C4-2B (cell line): Measurements from ENCODE around the gene AOAH.

ENCODE experiments used
- ZFX ChIP-seq: fragments of 450-650 bp; IDR thresholded peaks from 2 replicates; pipeline ENCODE4 v1.6.1; 2017
- TF ChIP-seq, protein P1 (sequence below): fragments of 450-650 bp; conservative IDR thresholded peaks from 2 replicates; pipeline ENCODE4 v1.5.1; 2017; ENCODE audit warnings: mild to moderate bottlenecking

DNA sequence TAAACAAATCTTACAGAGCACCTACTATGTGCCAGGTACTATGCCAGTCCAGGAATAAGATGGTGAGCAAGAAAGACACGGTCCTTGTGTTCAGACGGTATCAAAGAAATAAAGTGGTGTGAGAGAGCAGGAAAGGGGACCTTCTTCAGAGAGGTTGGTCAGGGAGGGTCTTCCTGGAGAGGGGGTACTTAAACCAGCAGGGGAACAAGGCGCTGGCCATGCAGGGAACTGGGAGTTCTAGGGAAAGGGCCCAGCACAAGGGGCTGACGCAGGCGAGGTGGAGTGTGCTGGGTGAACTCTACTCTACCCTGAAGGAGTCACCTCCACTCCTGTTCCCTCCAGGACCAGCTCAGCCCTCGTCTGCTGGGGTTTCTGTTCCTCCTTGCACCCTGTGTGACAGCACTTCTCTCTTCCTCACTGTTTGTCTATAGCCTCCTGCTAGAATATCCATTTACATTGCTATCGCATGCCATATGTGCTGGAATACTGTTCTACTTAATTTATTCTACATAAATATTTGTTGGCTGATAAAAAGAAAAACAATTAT, 73.5 kb downstream of the AOAH start:
- TF ChIP-seq, protein P1, sequence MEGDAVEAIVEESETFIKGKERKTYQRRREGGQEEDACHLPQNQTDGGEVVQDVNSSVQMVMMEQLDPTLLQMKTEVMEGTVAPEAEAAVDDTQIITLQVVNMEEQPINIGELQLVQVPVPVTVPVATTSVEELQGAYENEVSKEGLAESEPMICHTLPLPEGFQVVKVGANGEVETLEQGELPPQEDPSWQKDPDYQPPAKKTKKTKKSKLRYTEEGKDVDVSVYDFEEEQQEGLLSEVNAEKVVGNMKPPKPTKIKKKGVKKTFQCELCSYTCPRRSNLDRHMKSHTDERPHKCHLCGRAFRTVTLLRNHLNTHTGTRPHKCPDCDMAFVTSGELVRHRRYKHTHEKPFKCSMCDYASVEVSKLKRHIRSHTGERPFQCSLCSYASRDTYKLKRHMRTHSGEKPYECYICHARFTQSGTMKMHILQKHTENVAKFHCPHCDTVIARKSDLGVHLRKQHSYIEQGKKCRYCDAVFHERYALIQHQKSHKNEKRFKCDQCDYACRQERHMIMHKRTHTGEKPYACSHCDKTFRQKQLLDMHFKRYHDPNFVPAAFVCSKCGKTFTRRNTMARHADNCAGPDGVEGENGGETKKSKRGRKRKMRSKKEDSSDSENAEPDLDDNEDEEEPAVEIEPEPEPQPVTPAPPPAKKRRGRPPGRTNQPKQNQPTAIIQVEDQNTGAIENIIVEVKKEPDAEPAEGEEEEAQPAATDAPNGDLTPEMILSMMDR = no peak
- no peak for TF ChIP-seq ZFX
